Measurements from ENCODE around the gene ITPK1.
A peak's percentile ranks its signal among the peaks of the same experiment; 100 is the strongest.
"Not testable (repeated sequence)": the region's sequence is repeated elsewhere in the genome, so short reads cannot be mapped to it uniquely, and the experiment has no call there.

The ITPK1 gene

DNA sequence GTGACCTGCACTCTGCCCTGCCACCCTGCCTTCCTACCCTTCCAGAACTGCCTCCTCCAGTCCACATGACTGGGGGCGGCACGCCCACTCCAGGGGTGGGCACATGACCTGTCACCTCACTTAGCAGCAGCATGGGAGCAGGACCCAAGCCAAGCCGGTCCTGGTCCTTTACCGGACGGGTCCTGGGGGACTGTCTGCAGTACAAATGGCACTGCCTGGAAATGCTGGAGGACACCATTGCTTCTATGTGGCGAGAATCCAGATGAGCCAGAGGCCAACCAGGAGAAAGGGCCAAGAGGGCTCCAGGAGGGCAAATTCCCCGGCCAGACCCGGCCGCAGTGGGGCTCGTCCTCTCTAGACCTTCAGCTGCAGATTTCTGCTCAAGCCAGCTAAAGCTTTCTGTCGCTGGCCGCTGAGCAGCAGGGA is 33.1 kb downstream of the ITPK1 start:
- DNase-seq: no peak

DNA sequence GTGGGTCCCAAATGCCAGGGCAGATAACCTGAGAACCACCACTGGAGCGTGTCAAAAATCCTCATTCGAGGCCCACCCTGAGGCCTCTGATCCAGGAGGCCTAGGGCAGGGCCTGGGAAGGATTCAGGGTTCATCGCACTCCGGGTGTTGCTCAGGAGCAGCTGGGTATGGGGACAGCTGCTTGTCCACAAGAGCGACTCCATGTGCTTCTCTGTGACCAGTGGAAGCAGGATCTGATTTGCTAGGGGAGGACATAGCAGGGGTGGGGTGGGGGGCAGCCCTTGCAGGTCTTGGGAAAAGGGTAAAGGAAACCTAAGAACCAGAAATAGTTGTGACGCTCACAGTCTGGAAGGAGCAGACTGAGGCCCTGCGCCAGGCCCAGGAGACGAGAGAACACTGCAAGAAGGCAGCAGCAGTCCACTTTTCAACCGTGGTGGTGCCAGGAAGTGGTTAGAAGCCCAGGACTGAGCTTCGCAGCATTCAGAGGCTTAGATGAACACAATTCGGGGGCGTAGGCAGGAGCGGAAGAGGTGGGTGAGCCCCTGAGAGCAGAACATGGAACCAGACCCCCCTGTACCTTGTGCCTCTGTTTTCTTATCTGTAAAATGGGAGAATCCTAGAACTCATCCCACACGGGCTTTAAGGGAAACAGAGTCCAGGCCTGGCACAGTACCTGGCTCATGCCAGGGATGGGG is 33.7 kb downstream of the ITPK1 start:
- DNase-seq: no peak

DNA sequence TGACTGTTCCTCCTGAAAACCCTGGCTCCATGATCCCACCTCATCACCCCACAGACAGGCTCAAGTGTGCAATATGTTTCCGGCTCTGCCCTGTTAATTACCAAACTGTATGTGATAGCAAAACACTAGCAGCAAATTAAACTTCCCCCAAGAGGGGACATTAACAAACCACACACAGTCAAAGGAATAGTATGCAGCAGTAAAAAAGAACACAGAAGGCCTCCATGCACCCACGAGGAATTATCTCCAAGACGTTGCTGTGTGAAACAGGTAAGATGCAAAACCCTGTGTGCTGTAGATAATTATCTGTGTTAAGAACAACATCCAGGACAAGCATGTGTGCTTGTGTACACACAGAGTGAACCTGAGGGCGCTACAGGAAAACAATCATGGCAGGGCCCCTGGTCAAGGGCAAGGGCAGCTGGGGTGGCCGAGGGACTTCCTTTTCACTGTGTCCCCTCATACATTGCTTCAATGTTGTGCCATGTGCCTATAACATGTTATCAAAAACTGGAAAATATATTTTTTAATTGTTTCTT is 35.8 kb downstream of the ITPK1 start:
- DNase-seq: no peak

DNA sequence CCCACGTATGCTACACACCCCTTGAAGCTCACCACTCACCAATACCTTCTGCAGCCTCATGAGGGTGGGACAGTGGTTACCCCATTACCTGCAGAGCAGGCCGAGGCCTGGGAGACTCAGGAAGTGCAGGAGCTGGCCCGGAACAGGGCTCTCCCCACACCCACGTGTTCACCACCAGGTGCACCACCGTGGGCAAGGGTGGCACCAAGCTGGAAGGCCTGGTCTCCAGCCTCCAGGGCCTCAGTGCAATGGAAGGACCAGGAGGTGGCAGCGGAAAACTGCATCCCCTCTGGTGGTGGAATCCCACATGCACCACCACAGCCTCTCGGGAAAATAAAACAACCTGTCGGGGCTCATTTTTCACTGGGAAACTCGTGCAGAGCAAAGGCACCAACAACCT is 36.4 kb downstream of the ITPK1 start:
- DNase-seq: no peak

DNA sequence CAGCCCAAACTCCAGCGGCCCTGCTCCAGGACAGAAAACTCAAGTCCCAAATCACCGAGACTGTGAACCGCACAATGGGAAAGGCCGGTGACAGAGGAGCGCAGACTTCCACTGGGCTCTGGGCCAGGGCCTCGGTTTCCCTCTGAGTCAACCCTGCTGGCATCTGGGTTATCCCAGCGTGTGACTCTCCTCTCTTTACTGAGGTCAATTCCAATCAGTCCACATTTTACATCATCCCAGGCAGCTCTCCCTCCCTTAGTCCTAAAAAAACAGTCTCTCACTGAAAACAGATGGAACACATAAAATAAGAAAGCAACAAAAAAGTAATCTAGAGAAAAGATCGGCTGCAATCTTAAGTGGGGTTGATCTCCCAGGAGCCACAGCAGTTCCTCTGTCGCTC is 36.9 kb downstream of the ITPK1 start:
- DNase-seq: peak; percentile 61

DNA sequence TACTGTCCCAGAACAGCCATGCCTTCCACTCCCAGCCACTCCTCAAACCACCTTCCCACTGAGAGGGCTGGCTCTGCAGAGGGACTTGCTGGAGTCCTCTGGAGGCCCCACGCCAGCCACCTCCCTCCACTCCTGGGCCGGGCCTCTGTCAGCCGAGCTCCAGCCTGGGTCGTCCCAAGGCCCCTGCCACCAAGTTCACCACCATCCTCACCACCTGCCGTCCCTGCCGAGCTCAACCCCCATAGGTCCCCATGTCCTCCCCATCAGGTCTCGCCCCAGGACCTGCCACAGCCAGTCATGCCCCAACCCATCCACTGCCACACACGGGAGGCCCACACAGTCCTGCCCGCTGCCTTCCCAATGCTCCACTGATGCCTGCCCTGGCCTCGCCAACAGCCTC is 39.0 kb downstream of the ITPK1 start:
- no peak for DNase-seq

DNA sequence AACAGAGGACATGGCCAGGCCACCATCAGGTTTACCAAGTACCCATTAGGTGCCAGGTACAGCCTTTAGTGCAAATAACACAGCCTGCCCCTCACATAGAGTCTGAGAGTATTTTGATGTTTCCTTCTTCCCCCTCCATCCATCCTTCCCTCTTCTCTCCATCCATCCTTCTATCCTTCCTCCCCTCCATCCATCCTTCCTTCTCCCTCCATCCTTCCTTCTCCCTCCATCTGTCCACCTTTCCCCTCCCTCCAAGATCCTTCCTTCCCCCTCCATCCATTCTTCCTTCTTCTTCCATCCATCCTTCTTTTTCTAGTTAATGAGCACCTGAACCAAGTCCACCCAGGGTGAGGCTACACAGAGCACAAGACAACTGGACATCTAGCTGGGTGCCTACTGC is 39.8 kb downstream of the ITPK1 start:
- DNase-seq: no peak

DNA sequence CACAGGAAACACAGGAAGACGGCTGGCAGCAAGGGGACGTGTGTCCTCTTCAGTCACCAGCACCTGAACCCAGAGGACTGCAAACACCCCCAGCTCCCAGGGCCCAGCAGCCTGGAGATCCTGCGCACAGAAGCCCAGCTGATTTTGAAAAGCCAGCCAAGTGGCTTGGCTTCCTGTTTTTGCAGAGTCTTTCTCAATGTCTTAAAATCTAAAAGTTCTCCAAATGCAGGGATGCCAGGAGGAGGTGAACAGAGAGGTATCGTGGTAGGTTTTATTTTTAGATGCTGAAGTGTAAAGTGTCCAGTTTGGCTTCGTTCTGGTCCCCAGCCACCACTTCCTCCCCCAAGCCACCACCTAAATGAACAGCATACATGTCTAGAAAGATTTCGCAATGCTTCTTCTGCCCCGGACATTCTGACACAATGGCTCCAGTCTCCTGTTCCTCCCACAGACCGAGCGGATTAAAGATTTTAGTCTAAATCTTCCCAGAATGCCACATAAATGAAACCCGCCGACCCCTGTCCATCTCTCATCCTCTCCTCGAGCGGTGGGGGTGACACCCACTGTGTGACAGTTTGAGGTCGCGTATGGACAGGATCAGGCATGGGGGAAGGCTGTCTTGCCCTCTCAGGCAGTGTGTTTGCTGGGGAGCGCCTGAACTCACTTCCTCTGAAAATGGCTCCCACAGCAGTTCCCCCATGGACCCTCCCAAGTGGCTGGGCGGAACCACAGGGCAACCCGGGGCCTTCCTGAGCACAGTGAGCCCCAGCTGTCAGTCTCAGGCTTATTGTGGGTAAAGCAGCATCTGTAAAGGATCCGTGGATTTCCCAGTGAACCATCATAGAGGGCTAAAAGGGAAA is 41.6 kb downstream of the ITPK1 start:
- no peak for DNase-seq

DNA sequence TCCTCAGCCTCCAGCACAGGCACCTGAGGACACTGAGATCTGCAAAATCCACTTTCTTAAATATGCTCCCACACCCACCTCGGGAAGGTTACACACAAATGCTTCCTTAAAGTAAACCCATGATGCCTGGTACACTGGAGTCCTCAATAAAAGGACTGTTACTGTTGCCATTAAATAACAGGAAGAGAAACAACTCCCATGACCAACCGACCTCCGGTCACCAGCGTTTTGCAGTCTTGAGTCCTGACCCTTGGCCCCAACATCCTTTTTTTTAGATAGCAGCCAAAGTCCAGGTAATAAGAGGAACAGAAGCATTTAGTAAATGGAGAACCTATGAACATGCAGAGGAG is 42.4 kb downstream of the ITPK1 start:
- no peak for DNase-seq

DNA sequence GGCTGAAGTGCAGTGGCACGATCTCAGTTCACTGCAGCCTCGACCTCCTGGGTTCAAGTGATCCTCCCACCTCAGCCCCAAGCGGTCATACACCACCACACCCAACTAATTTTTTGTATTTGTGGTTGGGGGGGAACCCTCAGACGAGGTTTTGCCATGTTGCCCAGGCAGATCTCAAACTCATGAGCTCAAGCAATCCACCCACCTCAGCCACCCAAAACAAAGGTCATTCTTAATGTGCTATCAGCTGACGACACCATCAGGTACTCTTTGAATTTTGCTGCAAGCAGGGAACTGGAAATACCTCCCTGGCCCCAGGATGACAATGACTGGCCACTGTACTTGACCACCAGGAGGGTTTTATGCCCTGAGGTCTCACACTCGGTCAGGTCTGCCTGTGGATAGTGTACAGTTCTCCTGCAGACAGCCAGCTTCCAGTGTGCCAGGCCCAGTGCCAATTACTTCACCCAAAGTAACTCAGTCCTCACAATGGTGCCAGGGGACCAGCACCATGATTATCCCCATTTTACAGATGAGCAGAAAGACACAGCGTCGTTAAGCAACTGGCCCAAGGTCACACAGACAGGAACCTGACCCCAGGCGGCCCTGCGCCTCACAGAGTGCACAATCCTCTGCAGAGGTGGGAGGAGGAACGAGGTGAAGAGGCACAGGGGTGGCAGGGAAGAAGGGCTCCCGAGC is 42.9 kb downstream of the ITPK1 start:
- no peak for DNase-seq

DNA sequence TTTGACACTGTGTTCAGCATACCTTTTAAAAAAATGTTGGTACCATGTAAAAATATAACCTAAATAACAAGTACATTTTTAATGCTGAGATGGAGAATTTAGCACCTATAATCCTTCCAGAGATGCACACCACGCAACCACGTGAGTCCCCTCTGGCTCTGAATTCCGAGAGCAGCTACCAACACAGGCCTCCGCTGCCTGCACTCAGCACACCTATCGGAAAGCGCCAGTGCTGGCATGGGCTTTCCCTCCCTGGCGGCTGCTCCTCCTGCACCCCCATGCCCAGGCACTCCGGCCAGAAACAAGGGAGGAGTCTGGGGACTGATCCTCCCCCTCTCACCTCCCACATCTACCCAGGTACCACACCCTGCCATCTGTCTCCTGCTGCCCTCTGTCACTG is 47.0 kb downstream of the ITPK1 start:
- DNase-seq: no peak

DNA sequence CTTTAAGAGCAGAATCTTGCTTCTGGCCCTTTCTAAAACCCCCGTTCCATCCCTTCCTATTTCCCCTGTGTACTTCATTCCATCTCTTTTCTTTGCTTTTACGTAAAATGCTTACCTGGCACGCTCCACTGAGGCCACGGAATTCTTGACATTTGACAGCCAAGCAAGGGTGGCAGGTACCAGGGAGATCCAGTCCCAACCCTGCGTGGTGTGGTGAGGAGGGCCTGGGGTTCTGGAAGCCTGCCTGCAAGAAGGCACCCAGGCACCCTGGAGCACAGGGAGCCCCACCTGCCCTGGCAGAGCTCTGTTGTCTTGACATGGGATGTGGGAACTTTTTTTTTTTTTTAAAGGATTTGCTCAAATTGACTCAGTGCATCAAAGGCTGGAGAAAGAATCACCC is 48.6 kb downstream of the ITPK1 start:
- DNase-seq: no peak

DNA sequence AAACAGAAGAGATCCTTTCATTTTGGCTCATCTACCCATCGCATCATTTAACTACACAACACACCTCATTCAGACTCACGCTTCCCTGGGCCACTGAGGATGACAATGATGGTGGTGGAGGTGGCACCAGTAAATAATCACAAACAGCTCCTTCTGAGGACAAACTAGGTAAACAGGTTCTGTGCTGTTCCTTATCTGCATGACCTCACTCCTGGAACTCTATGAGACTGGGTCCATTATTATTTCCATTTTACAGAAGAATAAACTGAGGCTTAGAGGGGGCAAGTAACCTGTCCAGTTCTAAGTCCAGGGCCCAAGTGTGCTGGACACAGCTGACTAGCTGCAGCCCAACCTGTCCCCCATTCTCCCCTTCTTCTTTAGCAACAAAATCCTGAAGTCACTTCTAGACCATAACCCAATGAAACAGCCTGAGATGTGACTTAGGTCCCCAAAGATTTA is 50.4 kb downstream of the ITPK1 start:
- DNase-seq: no peak

DNA sequence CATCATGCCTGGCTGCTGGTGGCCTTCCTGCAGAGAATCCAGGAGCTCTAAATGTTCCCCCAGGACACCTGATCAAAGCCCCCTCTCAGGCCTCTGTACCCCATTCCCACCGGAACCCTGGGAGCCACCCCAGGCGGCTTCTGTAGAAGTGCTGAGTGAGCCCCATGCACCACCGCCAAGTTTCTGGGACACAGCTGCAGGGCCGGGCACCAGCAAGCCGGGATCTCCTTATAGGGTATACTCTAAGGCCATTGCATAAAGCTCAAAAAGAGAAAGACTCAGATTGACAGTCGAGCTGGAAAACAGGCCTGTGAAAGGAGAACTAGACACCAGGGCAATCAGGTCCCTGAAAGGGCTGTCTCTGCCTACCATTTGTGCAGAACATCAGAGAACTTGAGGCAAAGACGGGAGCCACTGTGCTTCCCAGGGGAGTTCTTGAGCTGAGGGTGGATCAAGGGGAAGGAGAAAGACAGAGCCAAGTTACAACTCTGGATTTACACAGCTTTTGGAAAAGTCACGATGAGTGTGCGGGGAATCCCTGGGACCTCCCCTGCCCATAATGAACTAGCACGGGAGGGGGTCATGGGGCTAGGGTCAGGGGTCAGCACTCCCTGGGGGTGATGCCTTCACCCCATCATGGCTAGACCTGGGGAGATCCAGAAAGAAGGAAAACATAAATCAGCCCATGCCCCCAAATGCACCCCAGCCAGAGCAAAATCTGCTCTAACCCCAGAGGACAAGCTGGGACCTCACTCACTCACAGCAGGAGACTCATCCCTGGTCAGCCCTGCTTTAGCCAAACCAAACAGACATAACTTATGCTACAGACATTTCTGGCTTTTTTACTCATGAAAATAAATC is 51.1 kb downstream of the ITPK1 start:
- DNase-seq: peak; percentile 74

DNA sequence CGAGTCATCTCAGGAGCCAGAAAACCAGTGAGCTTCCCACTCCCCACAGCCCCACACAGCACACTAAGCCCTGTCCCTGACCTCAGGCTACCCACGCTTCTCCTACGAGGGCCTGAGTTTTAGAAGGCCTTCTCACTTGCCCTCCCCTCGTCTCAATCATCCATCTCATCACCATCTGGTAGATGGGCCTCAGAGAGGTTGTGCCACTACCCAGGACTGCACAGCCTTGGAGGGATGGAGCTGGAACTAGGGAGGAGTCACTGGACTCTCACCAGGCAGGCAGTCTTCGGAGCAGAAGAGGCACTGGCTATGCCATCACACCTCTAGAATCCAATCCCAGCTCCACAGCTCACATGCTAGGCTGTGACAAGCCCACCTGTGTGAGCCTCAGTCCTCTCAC is 52.3 kb downstream of the ITPK1 start:
- DNase-seq: no peak

DNA sequence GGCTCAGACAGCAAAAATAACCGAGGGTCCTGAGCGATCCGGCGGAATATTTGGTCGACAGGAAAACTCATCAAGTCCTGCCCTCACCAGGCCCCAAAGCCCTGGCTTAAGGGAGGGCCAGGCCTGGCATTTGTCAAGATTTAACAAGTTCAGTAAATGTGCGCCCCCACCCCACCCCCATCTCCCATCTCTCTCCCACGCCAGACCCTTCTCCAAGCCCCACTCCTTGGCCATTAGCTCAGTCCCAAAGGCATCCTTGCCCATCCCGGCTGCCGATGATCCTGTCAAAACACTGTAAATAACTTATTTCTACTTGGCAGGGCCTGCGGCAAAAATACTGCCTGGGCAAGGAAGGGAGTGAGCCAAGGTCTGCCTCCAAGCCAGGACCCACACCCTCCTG is 52.8 kb downstream of the ITPK1 start:
- no peak for DNase-seq

DNA sequence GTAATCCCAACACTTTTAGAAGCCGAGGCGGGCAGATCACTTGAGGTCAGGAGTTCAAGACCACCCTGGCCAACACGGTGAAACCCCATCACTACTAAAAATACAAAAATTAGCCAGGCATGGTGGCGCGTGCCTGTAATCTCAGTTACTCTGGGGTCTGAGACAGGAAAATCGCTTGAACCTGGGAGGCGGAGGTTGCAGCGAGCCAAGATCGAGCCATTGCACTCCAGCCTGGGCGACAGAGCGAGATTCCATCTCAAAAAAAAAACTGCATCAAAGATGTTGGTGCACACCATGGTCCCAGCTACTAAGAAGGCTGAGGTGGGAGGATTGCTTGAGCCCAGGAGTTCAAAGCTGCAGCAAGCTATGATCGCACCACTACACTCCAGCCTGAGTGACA is 53.7 kb downstream of the ITPK1 start:
- DNase-seq: not testable (repeated sequence)

DNA sequence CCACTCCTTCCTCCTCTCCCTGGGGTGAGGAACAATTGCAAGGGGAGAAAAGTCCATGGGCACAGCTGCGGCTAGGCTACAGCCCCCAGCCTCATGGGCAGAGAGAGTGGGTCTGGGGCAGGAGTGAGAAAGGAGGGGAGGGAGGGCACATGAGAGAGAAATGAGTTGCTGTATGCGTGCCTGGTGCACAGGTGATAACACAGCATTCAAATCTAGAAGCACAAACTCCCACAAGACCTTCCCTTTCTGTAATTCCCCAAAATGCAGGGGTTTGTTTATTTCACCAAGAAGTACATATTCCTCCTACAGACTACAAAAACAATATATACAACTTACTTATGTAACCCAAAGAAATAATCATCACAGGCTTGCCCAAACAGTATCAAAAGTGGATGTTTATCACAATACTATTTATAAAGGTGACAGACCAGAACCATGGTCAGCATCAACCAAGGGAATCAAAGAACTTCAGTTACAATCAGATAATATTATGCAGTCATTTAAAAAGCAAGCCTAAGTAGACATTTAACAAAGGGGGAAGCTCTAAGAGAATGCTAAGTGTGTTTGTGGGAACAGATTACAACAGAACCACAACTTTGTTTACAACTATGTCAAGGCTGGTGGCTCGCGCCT is 54.2 kb downstream of the ITPK1 start:
- DNase-seq: no peak

DNA sequence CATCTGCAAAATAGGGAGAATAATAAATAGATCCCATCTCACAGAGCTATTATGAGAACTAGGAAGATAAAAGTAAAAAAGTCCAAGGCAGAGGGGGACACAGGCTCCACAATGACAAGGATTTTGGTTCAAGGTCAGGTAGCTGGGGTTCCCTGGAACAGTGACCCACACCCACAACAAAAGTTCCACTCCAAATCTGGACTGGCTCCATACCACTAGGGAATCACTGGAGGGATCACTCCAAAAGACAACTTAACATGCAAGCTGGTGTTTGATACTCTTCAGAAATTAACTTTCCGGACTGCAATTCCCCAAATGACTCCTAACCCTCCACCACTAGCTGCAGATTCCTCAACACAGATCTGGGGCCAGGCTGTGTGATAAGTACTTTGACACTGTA is 54.9 kb downstream of the ITPK1 start:
- DNase-seq: no peak

DNA sequence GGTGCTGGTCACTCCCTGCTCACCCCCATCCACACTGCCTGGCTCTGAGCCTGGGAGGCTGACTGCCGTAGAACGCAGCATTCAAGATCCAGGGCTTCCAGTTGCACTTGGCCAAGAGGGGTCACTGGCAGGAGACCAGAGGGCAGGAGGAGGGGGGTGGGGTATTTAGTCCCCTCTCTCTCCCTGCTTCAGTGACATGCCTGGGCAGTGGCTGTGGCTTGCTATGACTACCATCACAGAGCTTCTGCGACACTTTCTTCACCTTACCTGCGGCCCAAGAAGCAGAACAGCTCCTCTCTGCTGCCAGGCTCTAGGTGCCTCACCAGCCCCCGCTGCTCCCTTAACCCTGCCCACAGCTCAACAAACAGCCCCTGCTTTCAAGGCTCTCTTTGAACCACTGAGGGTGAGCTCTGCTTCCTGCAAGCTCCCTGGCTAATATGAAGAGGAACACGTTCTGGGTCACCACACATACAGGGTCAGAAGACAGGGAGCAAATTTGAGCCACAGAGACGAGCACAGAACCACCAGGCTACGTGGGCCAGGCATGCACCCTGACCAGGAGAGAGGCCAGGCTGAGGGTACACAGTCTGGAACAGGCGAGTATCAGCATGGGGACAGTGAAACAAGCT is 55.7 kb downstream of the ITPK1 start:
- no peak for DNase-seq

DNA sequence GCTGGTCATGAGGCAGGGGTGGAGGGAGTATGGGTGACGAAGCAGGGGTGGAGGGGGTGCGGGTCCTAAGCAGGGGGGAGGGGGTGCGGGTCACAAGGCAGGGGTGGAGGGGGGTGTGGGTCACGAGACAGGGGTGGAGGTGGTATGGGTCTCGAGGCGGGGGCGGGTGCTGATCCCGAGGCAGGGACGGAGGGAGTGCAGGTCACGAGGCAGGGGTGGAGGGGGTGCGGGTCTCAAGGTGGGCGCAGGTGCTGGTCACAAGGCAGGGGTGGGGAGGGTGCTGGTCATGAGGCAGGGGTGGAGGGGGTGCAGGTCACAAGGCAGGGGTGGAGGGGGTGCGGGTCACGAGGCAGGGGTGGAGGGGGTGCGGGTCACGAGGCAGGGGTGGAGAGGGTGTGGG is 56.5 kb downstream of the ITPK1 start:
- no peak for DNase-seq

All from fibroblast of upper back skin (primary cell).